Panc1 (cell line): ENCODE measurements around the gene DAPK1. TPM values are rescaled to one million over a fixed set of nuclear protein-coding genes. Genes with fewer than 3 reads are reported as not detected.

Source experiments
- ATAC-seq: fragments of 200-7000 bp; cut with Tn5 transposase; 2 replicates; pipeline ENCODE4 v1.9.1; 2020; ENCODE audit warnings: mild to moderate bottlenecking, moderate library complexity
- BruUV-seq: library from RNA; stranded (reverse); fragments of 400-500 nt; replicated peaks from 2 replicates; lab custom pipeline; 2021; lab: Mats Ljungman, UMichigan
- CTCF ChIA-PET: fragments of 300-600 bp; sonication (Branson Sonifier 250); formaldehyde crosslinking; loops from one replicate; lab custom pipeline; 2022; ENCODE audit warnings: antibody characterized with exemption; lab: Charles Lee
- POLR2A ChIA-PET: fragments of 300-600 bp; sonication (Branson Sonifier 250); formaldehyde crosslinking; loops from one replicate; lab custom pipeline; 2022; ENCODE audit warnings: antibody characterized with exemption; lab: Charles Lee
- DNase-seq: peaks from one replicate; pipeline ENCODE4 v3.0.0-alpha.2; 2010; ENCODE audit warnings: low read depth, low spot score
- H3K27ac ChIP-seq: 2 replicates; pipeline ENCODE4 v1.5.1; 2011; ENCODE audit warnings: mild to moderate bottlenecking, low read length, inconsistent platforms
- H3K27me3 ChIP-seq: fragments of 200-500 bp; sonication (Bioruptor generic); 2 replicates; pipeline ENCODE4 v1.6.0; 2014; ENCODE audit warnings: low read length, inconsistent platforms; ENCODE audit not compliant: control insufficient read depth, insufficient read depth
- H3K36me3 ChIP-seq: fragments of 200-500 bp; sonication (Bioruptor generic); 2 replicates; pipeline ENCODE4 v1.5.1; 2014; ENCODE audit warnings: inconsistent platforms, mild to moderate bottlenecking, low read length, moderate library complexity; ENCODE audit not compliant: control insufficient read depth, insufficient read depth
- H3K4me1 ChIP-seq: 2 replicates; pipeline ENCODE4 v1.5.1; 2011; ENCODE audit warnings: inconsistent platforms, mild to moderate bottlenecking, low read length, moderate library complexity; ENCODE audit not compliant: control insufficient read depth, insufficient read depth
- H3K4me3 ChIP-seq, 2 experiments: 2 replicates each; pipeline ENCODE4 v1.5.1; 2011 to 2012; ENCODE audit warnings: low read depth in 2 of 2, low read length in 2 of 2, mild to moderate bottlenecking in 2 of 2, inconsistent platforms in 1 of 2, moderate library complexity in 1 of 2
- H3K9me3 ChIP-seq: fragments of 200-500 bp; sonication (Bioruptor generic); 2 replicates; pipeline ENCODE4 v1.5.1; 2014; ENCODE audit warnings: low read depth, mild to moderate bottlenecking, inconsistent platforms, low read length, moderate library complexity; ENCODE audit not compliant: control insufficient read depth, insufficient read depth
- CTCF ChIP-seq: fragments of 450-650 bp; IDR thresholded peaks from 2 replicates; pipeline ENCODE4 v1.5.1; 2017; ENCODE audit warnings: mild to moderate bottlenecking
- POLR2AphosphoS5 ChIP-seq: IDR thresholded peaks from 2 replicates; pipeline ENCODE4 v1.6.1; 2012; ENCODE audit warnings: mild to moderate bottlenecking, low read depth, low read length, moderate library complexity
- SIN3A ChIP-seq: IDR thresholded peaks from 2 replicates; pipeline ENCODE4 v1.6.1; 2012; ENCODE audit warnings: low read depth, mild to moderate bottlenecking, low read length, moderate library complexity, borderline replicate concordance; ENCODE audit not compliant: insufficient read depth
- TCF7L2 ChIP-seq: IDR thresholded peaks from 2 replicates; pipeline ENCODE4 v1.6.1; 2011; ENCODE audit warnings: mild to moderate bottlenecking, low read depth, low read length, inconsistent platforms
- in situ Hi-C: cut with HindIII; loops from 2 replicates; pipeline ENCODE4 v1.10.0; 2016; ENCODE audit warnings: low sequenced_read_pairs, low pct_unique_long_range_greater_than_20kb
- intact Hi-C: fragments of 100-400 bp; cut with micrococcal nuclease; formaldehyde crosslinking; loops from one replicate; pipeline ENCODE4 v1.10.0; 2022; ENCODE audit not compliant: unreplicated experiment
- total RNA-seq: library from RNA; stranded (reverse); gene quantifications from one replicate; pipeline ENCODE4 v1.2.1, GENCODE V29; 2021; ENCODE audit not compliant: unreplicated experiment
- TF ChIP-seq, protein P1 (sequence below), 2 experiments: IDR thresholded peaks; 2 replicates each; pipeline ENCODE4 v1.6.1; 2011 to 2012; ENCODE audit warnings: low read depth in 2 of 2, control low read depth in 1 of 2, low read length in 1 of 2, mild to moderate bottlenecking in 1 of 2, moderate library complexity in 1 of 2; ENCODE audit not compliant: insufficient read depth in 1 of 2

The DAPK1 gene
- total RNA-seq, 1 experiment from 2014 or later, result 0.87 TPM

DNA sequence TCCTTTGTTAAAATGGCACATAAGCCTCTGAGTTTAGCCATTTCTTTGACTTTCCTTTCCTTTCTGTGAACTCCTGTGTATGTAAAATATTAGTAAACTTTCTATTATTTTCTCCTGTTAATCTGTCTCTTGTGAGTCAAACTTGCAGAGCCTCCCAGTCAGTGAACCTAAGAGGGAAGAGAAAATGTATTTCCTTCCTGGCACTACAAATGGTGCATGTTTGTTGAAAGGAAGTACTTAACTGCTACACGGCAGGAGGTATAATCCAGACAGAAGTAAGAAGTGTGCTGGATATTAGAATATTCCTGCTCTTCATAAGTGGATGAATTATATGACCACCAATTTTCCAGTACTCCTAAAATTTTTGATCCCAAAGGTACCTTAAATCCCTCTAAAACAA is 251.2 kb downstream of the DAPK1 start:
- in situ Hi-C loops, result no loop called here
- Histone ChIP-seq H3K27ac (no peak overlapping the region), H3K4me1 (no peaks in the 10 kb centered on the region), H3K36me3 (no peaks in the 10 kb centered on the region), H3K27me3 (no peaks in the 10 kb centered on the region), H3K9me3 (no peaks in the 10 kb centered on the region), H3K4me3 (no peak overlapping the region)
- no TSS peak for BruUV-seq
- intact Hi-C loops, result no loop called here
- POLR2A ChIA-PET, result no interaction called here
- CTCF ChIA-PET, result no interaction called here
- no peak for DNase-seq
- TF ChIP-seq CTCF, result no peak
- TF ChIP-seq TCF7L2, result no peak
- TF ChIP-seq, protein P1, sequence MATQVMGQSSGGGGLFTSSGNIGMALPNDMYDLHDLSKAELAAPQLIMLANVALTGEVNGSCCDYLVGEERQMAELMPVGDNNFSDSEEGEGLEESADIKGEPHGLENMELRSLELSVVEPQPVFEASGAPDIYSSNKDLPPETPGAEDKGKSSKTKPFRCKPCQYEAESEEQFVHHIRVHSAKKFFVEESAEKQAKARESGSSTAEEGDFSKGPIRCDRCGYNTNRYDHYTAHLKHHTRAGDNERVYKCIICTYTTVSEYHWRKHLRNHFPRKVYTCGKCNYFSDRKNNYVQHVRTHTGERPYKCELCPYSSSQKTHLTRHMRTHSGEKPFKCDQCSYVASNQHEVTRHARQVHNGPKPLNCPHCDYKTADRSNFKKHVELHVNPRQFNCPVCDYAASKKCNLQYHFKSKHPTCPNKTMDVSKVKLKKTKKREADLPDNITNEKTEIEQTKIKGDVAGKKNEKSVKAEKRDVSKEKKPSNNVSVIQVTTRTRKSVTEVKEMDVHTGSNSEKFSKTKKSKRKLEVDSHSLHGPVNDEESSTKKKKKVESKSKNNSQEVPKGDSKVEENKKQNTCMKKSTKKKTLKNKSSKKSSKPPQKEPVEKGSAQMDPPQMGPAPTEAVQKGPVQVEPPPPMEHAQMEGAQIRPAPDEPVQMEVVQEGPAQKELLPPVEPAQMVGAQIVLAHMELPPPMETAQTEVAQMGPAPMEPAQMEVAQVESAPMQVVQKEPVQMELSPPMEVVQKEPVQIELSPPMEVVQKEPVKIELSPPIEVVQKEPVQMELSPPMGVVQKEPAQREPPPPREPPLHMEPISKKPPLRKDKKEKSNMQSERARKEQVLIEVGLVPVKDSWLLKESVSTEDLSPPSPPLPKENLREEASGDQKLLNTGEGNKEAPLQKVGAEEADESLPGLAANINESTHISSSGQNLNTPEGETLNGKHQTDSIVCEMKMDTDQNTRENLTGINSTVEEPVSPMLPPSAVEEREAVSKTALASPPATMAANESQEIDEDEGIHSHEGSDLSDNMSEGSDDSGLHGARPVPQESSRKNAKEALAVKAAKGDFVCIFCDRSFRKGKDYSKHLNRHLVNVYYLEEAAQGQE (IDR thresholded peaks at IDR 0.05; ENCODE audit: insufficient read depth in 1 of 2, low read depth in 2 of 2, low read length in 1 of 2), result no peak
- no peak for TF ChIP-seq POLR2AphosphoS5
- TF ChIP-seq SIN3A, result no peak
- ATAC-seq, result no peak

- CTCF ChIA-PET, result no interaction called here
- Histone ChIP-seq H3K4me1 (no peaks in the 10 kb centered on the region), H3K9me3 (no peaks in the 10 kb centered on the region), H3K36me3 (no peaks in the 10 kb centered on the region), H3K4me3 (no peak overlapping the region), H3K27me3 (no peaks in the 10 kb centered on the region), H3K27ac (no peak overlapping the region)
- POLR2A ChIA-PET, result no interaction called here
- in situ Hi-C loops, result no loop called here
- ATAC-seq (no peak), DNase-seq (no peak)
- intact Hi-C loops, result no loop called here
- no TSS peak for BruUV-seq
- TF ChIP-seq, protein P1 (IDR thresholded peaks at IDR 0.05; ENCODE audit: insufficient read depth in 1 of 2, low read depth in 2 of 2, low read length in 1 of 2), result no peak
- no peak for TF ChIP-seq TCF7L2
- no peak for TF ChIP-seq POLR2AphosphoS5
- TF ChIP-seq SIN3A, result no peak
- TF ChIP-seq CTCF, result no peak
Measured at GRCh38 chr9:87749335-87750035, 251.8 kb downstream of the DAPK1 start.
